Activated naive CD8-positive, alpha-beta T cell treated with anti-CD3 and anti-CD28 coated beads, Interleukin-2, amount 50 U/mL, for 16 hours (primary cell): ENCODE measurements around the gene IZUMO4.

Experiments used
- DNase-seq: peaks from one replicate; pipeline ENCODE4 v3.0.0-alpha.2; 2020; ENCODE audit warnings: low read depth, low spot score

The IZUMO4 gene

DNA sequence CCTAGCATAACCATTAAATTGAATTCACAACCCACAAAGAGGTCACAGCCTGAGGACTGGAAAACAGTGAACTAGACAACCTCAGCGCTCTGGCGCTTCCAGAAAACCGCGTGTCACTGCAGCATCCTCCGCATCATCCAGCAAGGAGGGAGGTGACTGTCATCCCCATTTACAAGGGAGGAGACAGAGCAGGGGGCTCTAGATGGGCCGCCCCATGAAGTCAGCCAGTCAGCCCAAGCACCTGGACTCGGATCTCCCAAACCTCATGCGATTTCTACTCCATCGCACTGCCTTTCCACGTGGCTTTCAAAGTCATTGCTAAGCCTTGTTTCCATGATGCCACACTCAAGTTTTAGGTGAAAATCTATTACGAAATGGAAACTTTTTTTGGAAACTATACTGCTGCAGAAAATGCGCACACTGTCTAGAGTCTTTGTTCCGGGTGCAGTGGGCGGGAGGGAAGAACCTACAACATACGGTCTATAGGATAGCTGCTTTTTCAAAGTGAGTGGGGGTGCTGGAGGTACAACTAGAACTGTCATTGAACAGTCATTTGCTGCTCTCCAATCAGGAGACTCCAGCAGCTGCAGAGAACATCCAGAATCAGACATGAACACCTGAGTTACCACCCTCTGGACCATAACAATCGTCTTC lies 51.9 kb downstream of the IZUMO4 start:
- no peak for DNase-seq
